ENCODE measurements around the gene MYF6. TPM values are rescaled to one million over a fixed set of nuclear protein-coding genes. Genes with fewer than 3 reads are reported as not detected.
"Not testable (repeated sequence)": the region's sequence is repeated elsewhere in the genome, so short reads cannot be mapped to it uniquely, and the experiment has no call there.

Gene MYF6
- total RNA-seq, result not detected

- no peak for DNase-seq
These were observed at the start of gene MYF6 for GRCh38 chr12:80707126-80707829. TSS of gene MYF6 (plus strand) at chr12:80707634. CDS start at chr12:80707720, 86 bp downstream.

- DNase-seq, result no peak
These were observed 47.8 kb upstream of the MYF6 start for GRCh38 chr12:80659512-80660063.

- DNase-seq, result no peak
These were observed 44.8 kb upstream of the MYF6 start for GRCh38 chr12:80662586-80662985.

GRCh38 chr12:80670214-80670613 is 37.2 kb upstream of the MYF6 start:
- no peak for DNase-seq

GRCh38 chr12:80676042-80676636 is 31.3 kb upstream of the MYF6 start:
- DNase-seq, result not testable (repeated sequence)

GRCh38 chr12:80676856-80677255 is 30.6 kb upstream of the MYF6 start:
- no peak for DNase-seq

GRCh38 chr12:80677994-80678393 is 29.4 kb upstream of the MYF6 start:
- no peak for DNase-seq

GRCh38 chr12:80679346-80680131 is 27.9 kb upstream of the MYF6 start:
- DNase-seq, result no peak

GRCh38 chr12:80681287-80681686 is 26.1 kb upstream of the MYF6 start:
- DNase-seq, result no peak

GRCh38 chr12:80681786-80682185 is 25.6 kb upstream of the MYF6 start:
- no peak for DNase-seq

- no peak for DNase-seq
These were observed 23.3 kb upstream of the MYF6 start for GRCh38 chr12:80684077-80684495.

GRCh38 chr12:80690090-80690489 is 17.3 kb upstream of the MYF6 start:
- DNase-seq, result no peak

GRCh38 chr12:80690513-80690912 is 16.9 kb upstream of the MYF6 start:
- no peak for DNase-seq

- DNase-seq, result no peak
These were observed 15.3 kb upstream of the MYF6 start for GRCh38 chr12:80692114-80692513.

- no peak for DNase-seq
These were observed 10.1 kb upstream of the MYF6 start for GRCh38 chr12:80697270-80697887.

GRCh38 chr12:80698256-80698655 is 9.2 kb upstream of the MYF6 start:
- DNase-seq, result no peak

- no peak for DNase-seq
These were observed 8.4 kb upstream of the MYF6 start for GRCh38 chr12:80698847-80699542.

GRCh38 chr12:80700327-80700726 is 7.1 kb upstream of the MYF6 start:
- DNase-seq, result no peak

GRCh38 chr12:80701388-80701787 is 6.0 kb upstream of the MYF6 start:
- DNase-seq, result no peak

GRCh38 chr12:80702889-80703805 is 4.3 kb upstream of the MYF6 start:
- DNase-seq, result no peak

- no peak for DNase-seq
These were observed 3.0 kb upstream of the MYF6 start for GRCh38 chr12:80704420-80704819.
